Glomerular endothelial cell (primary cell): ENCODE results near the gene ERF. TPM values are rescaled to one million over a fixed set of nuclear protein-coding genes. Genes with fewer than 3 reads are reported as not detected.

Experiments
- DNase-seq: peaks from one replicate; pipeline ENCODE4 v3.0.0-alpha.2; 2011; ENCODE audit warnings: low read depth, low spot score; ENCODE audit errors: extremely low read depth
- total RNA-seq: library from RNA; depleted of rRNA; stranded (reverse); fragments of >200 nt; gene quantifications from 2 replicates; pipeline ENCODE4 v1.2.3, GENCODE V29; 2015

The ERF gene
- total RNA-seq, 1 donor from 2014 or later, result 56.6 TPM

- DNase-seq, result peak; percentile 92
Observed at GRCh38 chr19:42242512-42243409, 12.2 kb downstream of the ERF start, which contains the start of gene GSK3A. Gene GSK3A (minus strand): TSS chr19:42242602. CDS start chr19:42242465, 137 bp downstream.

GRCh38 chr19:42242069-42242511 is 12.8 kb downstream of the ERF start:
- no peak for DNase-seq

- no peak for DNase-seq
Observed at GRCh38 chr19:42241279-42241678, 13.6 kb downstream of the ERF start.

GRCh38 chr19:42239544-42240220 is 15.2 kb downstream of the ERF start:
- no peak for DNase-seq

DNA sequence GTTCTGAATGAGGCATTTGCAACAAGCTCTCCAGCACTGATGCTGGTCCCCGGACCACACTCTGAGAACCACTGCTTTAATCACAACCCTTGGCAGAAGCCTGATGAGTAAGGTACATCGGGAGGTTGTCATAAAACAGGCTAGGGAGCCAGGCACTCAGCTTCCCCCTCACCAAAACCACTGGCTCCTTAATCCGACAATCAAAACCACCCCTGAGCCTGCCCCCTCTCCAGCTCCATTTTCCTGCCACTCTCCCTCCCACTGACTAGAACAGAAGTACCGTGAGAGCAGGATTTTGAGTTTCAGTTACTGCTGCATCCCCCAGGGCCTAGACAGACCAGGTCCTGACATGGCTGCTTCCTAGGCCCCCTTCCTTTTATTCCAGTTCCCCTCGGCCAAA is 19.7 kb downstream of the ERF start:
- no peak for DNase-seq

- no peak for DNase-seq
Observed at GRCh38 chr19:42234364-42234763, 20.6 kb downstream of the ERF start.

- no peak for DNase-seq
Observed at GRCh38 chr19:42233678-42234292, 21.1 kb downstream of the ERF start.

DNA sequence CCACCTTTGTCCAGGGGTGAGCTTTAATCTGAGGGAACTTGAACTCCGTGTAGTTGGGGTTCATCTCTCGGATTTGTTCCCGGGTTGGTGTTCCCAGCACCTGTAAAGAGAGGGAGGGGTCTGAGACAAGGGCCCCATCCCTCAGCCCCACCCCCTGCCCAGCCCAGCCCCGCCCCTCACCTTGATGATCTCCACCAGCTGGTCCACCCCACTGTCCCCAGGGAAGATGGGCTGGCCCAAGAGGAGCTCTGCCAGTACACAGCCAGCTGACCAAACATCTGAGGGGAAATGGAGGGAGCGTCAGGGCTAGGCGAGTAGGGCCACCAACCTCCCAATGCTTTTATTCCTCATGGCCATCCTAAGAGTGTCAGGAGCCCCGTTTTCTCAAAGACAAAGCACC is 21.8 kb downstream of the ERF start:
- no peak for DNase-seq

GRCh38 chr19:42232435-42232834 is 22.5 kb downstream of the ERF start:
- no peak for DNase-seq

GRCh38 chr19:42230571-42230970 is 24.4 kb downstream of the ERF start:
- no peak for DNase-seq

GRCh38 chr19:42229855-42230351 is 25.0 kb downstream of the ERF start:
- DNase-seq, result no peak

DNA sequence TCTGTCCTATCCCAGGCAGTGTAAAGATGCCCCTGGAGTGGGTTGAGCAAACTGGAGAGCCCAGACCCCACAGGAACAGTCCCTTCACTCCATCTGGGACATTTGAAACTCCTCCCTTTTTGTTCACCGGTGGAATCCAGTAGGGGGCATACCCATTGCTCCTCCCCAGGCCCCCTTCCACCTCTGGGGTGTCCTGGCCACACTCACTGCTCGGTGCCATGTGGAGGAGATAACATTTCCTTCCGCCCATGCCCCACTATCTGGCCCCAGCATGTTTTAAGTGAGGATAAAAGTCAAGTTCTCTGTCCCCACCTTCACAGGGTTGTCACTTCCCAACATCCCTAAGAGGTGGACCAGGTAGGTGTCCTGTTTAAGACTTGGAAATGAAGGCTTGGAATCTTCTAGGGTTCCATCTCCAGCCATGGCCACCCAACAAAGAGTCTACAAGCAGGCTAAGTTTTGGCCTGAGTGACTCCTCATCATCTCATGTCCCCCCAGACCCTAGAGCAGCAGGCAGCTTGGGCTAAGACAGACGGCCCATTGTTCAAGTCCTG is 25.6 kb downstream of the ERF start:
- DNase-seq, result no peak

- no peak for DNase-seq
Observed at GRCh38 chr19:42228641-42229040, 26.3 kb downstream of the ERF start.

DNA sequence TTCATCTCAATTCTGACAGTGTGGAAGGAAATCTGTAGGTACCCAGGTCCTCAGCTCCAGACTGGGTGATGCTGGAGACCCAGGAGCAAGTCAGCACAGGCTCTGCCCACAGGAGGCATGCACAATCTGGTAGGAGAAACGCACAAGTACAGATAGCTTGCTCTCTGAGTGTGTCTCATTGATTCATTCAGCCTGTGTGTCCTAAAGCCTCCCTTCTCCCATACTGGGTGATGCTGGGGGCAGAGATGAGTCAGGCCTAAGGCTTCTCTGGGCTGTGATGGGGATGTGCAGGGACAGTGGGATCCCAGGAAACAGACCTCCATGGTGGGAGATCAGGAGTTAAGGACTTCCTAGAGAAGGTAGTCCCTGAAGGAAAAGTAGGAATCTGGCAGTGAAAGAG is 28.0 kb downstream of the ERF start:
- no peak for DNase-seq

GRCh38 chr19:42225718-42226292 is 29.1 kb downstream of the ERF start:
- DNase-seq, result no peak

DNA sequence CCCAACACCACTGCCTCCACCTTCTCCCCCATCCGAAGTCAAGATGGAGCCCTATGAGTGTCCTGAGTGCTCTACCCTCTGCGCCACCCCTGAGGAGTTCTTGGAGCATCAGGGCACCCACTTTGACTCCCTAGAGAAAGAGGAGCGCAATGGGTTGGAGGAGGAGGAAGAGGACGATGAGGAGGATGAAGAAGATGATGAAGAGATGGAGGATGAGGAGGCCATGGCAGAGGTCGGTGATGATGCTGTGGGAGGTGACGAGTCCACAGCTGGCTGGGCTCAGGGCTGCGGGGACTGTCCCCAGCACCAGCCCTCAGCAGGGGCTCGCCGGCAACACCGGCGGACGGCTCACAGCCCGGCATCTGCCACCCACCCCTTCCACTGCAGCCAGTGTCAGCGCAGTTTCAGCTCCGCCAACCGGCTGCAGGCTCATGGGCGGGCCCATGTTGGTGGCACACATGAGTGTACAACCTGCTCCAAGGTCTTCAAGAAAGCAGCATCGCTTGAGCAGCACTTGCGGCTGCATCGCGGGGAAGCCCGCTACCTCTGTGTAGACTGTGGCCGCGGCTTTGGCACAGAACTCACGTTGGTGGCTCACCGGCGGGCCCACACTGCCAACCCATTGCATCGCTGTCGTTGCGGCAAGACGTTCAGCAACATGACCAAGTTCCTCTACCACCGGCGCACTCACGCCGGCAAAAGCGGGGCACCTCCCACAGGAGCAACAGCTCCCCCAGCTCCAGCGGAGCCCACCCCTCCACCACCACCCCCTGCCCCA is 29.8 kb downstream of the ERF start:
- DNase-seq, result no peak

GRCh38 chr19:42220751-42221097 is 34.2 kb downstream of the ERF start:
- no peak for DNase-seq

DNA sequence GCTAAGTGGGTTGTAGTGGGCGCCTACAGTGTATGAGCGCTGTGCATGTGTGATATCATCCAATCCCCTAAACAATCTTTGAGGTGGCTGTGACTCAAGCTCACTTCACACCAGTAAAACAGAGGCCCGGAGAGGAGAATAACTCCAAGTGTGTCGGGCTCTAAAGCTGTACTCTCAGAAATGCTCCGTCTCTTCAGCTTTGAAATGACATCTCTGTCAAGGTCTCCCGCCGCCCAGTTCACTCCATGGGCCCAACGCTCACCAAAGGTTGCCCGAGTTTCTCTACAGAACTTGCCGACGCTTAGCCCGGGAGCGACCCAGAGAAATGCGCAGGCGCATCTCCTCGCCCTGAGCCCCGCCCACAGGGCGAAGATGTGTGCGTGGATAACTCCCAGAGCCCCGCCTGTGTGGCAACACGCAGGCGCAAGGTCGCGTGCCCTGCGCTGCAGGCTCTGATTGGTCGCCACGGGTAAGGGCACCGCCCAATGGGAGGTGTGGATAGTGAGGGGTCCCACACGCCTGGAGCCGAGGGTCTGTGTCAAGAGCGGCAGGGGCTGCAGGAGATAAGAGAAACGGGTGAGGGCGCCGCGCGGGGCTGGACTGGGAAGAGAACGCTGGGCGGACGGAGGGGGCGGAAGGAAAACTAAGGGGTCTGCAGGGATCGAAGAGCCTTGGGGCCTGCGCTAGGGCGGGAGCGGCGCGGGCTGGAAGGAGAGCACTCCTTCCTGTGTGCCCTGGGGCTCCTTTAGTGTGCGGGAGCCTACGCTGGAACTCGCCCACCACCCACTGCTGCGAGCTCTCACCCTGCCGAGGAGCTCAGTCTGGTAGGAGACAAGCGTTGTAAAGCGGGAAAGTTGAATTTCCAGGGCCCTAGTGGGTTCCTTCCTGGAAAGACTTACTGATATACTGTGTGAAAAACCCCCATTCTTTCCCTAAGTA is 34.8 kb downstream of the ERF start, which contains the start of gene ZNF526:
Gene ZNF526, plus strand, starts transcription at position 501 of the 939 bp plus-strand sequence. CDS start 4,092 bp downstream, outside the sequence.
- peak; percentile 79 for DNase-seq
